Measurements from ENCODE around the gene FARSB. TPM values are rescaled to one million over a fixed set of nuclear protein-coding genes. Genes with fewer than 3 reads are reported as not detected.

Gene FARSB
- total RNA-seq, 3 donors from 2014 or later (not counting 1 experiment from before 2014, with no cell fraction given): 8.6 to 10.7 (median 9.7) TPM

DNA sequence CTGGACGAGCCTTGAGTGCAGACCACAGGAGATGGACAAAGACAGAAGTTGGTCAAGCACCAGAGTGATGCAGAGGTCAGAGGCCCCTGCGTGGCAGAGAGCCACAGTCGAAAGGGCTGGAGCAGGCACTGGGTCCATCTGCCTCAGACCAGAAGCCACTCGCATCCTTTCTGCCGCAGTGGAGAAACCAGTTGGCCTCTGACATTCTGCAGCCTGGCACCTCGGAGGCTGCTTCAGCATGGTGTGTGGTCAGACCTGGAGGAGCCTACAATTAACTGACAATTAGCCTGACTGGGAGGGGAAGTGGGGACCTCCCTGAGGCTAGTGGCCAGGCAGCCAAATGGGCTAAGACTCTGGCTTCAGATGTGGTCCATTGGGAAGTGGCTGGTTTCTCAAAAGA lies 120.4 kb downstream of the FARSB start:
- no peak overlapping the region for H3K27ac Mint-ChIP-seq
- ATAC-seq: no peak
- TF ChIP-seq, protein P1, sequence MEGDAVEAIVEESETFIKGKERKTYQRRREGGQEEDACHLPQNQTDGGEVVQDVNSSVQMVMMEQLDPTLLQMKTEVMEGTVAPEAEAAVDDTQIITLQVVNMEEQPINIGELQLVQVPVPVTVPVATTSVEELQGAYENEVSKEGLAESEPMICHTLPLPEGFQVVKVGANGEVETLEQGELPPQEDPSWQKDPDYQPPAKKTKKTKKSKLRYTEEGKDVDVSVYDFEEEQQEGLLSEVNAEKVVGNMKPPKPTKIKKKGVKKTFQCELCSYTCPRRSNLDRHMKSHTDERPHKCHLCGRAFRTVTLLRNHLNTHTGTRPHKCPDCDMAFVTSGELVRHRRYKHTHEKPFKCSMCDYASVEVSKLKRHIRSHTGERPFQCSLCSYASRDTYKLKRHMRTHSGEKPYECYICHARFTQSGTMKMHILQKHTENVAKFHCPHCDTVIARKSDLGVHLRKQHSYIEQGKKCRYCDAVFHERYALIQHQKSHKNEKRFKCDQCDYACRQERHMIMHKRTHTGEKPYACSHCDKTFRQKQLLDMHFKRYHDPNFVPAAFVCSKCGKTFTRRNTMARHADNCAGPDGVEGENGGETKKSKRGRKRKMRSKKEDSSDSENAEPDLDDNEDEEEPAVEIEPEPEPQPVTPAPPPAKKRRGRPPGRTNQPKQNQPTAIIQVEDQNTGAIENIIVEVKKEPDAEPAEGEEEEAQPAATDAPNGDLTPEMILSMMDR (IDR thresholded peaks at IDR 0.05): no peak
- Histone ChIP-seq H3K27ac (ENCODE audit: low read length) (no peak overlapping the region), H3K27me3 (ENCODE audit: control insufficient read depth, insufficient read depth, low read length) (no peaks in the 10 kb centered on the region), H3K4me3 (ENCODE audit: low read length) (no peak overlapping the region), H3K9me3 (ENCODE audit: control insufficient read depth, insufficient read depth, low read length) (no peaks in the 10 kb centered on the region), H3K4me1 (ENCODE audit: control insufficient read depth, insufficient read depth, low read length) (no peaks in the 10 kb centered on the region), H3K36me3 (ENCODE audit: control insufficient read depth, insufficient read depth, low read length) (no peaks in the 10 kb centered on the region)
- intact Hi-C loops (cut with micrococcal nuclease): no loop called here
- no peak overlapping the region for H3K4me3 Mint-ChIP-seq
- H3K36me3 Mint-ChIP-seq: no peaks in the 10 kb centered on the region
- peaks cover 0 to 11% of the 10 kb centered on the region in 2 donors for H3K27me3 Mint-ChIP-seq (ENCODE audit: low read depth in 2 of 2)
- H3K4me1 Mint-ChIP-seq: no peaks in the 10 kb centered on the region
- WGBS (ENCODE audit: insufficient coverage): 84% methylated on average over 6 of the region's 6 CpGs
- no peaks in the 10 kb centered on the region for H3K9me3 Mint-ChIP-seq
- no peak for DNase-seq

DNA sequence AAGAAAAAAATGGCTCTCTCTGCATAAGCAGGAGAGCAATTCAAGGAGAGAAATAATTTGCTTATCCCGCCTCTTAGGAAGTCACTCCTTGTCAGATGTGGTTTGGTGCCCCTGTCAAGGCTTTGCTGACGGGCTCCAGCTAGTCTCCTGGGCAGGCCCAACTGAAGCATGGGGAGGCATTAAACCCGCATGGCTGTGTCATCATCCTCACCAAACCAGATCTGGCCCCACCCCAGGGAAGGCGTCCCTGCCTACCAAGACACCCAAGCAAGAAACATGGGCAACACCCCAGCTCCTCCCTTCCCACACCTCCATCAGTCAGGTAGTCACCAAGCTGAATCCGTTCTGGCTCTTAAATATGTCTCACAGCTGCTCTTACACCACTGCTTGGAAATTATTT lies 123.6 kb downstream of the FARSB start:
- ATAC-seq (no peak), DNase-seq (no peak)
- Mint-ChIP-seq H3K9me3 (no peaks in the 10 kb centered on the region), H3K4me1 (no peaks in the 10 kb centered on the region), H3K4me3 (no peak overlapping the region), H3K36me3 (no peaks in the 10 kb centered on the region), H3K27me3 (ENCODE audit: low read depth in 2 of 2) (peaks cover 3 to 8% of the 10 kb centered on the region in 2 donors), H3K27ac (no peak overlapping the region)
- no peaks in the 10 kb centered on the region for H3K9me3 ChIP-seq (ENCODE audit: control insufficient read depth, insufficient read depth, low read length)
- H3K27me3 ChIP-seq (ENCODE audit: control insufficient read depth, insufficient read depth, low read length): no peaks in the 10 kb centered on the region
- intact Hi-C loops (cut with micrococcal nuclease): no loop called here
- TF ChIP-seq, protein P1 (IDR thresholded peaks at IDR 0.05): no peak
- 75% methylated on average over 5 of the region's 5 CpGs for WGBS (ENCODE audit: insufficient coverage)
- H3K4me1 ChIP-seq (ENCODE audit: control insufficient read depth, insufficient read depth, low read length): no peaks in the 10 kb centered on the region
- no peaks in the 10 kb centered on the region for H3K36me3 ChIP-seq (ENCODE audit: control insufficient read depth, insufficient read depth, low read length)
- no peak overlapping the region for H3K27ac ChIP-seq (ENCODE audit: low read length)
- H3K4me3 ChIP-seq (ENCODE audit: low read length): no peak overlapping the region

- H3K36me3 Mint-ChIP-seq: no peaks in the 10 kb centered on the region
- intact Hi-C loops (cut with micrococcal nuclease): no loop called here
- Histone ChIP-seq H3K27ac (ENCODE audit: low read length) (no peak overlapping the region), H3K4me3 (ENCODE audit: low read length) (no peak overlapping the region), H3K9me3 (ENCODE audit: control insufficient read depth, insufficient read depth, low read length) (no peaks in the 10 kb centered on the region), H3K36me3 (ENCODE audit: control insufficient read depth, insufficient read depth, low read length) (no peaks in the 10 kb centered on the region), H3K27me3 (ENCODE audit: control insufficient read depth, insufficient read depth, low read length) (no peaks in the 10 kb centered on the region), H3K4me1 (ENCODE audit: control insufficient read depth, insufficient read depth, low read length) (no peaks in the 10 kb centered on the region)
- 79% methylated on average over 4 of the region's 7 CpGs for WGBS (ENCODE audit: insufficient coverage)
- no peak for DNase-seq
- peaks cover 0 to 3% of the 10 kb centered on the region in 2 donors for H3K27me3 Mint-ChIP-seq (ENCODE audit: low read depth in 2 of 2)
- no peak overlapping the region for H3K4me3 Mint-ChIP-seq
- H3K4me1 Mint-ChIP-seq: no peaks in the 10 kb centered on the region
- no peak overlapping the region for H3K27ac Mint-ChIP-seq
- TF ChIP-seq, protein P1 (IDR thresholded peaks at IDR 0.05): no peak
- no peaks in the 10 kb centered on the region for H3K9me3 Mint-ChIP-seq
- ATAC-seq: no peak
Measured at GRCh38 chr2:222526480-222527277, 129.2 kb downstream of the FARSB start.

DNA sequence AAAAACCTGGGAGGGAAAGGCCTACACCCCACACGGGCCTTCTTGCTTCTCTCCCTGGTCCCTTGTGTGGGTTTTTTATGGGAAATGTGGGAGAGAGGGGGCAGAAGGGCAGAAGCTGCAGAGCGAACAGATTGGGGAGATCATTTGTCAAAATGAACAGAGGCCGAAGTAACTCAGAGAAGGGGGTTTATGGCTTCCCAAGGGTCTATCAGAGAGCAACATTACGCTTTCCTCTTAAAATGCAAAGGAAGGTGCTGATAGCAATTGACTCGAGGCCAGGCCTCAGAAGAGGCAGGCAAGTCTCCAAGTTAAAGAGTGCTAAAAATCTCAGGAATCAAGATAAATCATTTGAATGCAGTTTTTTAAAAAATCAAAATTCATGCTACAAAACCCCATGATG lies 130.1 kb downstream of the FARSB start:
- Mint-ChIP-seq H3K36me3 (no peaks in the 10 kb centered on the region), H3K4me1 (no peaks in the 10 kb centered on the region), H3K9me3 (no peaks in the 10 kb centered on the region), H3K4me3 (no peak overlapping the region), H3K27ac (no peak overlapping the region), H3K27me3 (ENCODE audit: low read depth in 2 of 2) (peaks cover 0 to 3% of the 10 kb centered on the region in 2 donors)
- WGBS (ENCODE audit: insufficient coverage): 79% methylated on average over 5 of the region's 5 CpGs
- no peaks in the 10 kb centered on the region for H3K4me1 ChIP-seq (ENCODE audit: control insufficient read depth, insufficient read depth, low read length)
- no peaks in the 10 kb centered on the region for H3K27me3 ChIP-seq (ENCODE audit: control insufficient read depth, insufficient read depth, low read length)
- intact Hi-C loops (cut with micrococcal nuclease): no loop called here
- H3K36me3 ChIP-seq (ENCODE audit: control insufficient read depth, insufficient read depth, low read length): no peaks in the 10 kb centered on the region
- H3K27ac ChIP-seq (ENCODE audit: low read length): no peak overlapping the region
- no peak overlapping the region for H3K4me3 ChIP-seq (ENCODE audit: low read length)
- TF ChIP-seq, protein P1 (IDR thresholded peaks at IDR 0.05): no peak
- no peaks in the 10 kb centered on the region for H3K9me3 ChIP-seq (ENCODE audit: control insufficient read depth, insufficient read depth, low read length)
- no peak for DNase-seq
- no peak for ATAC-seq
